Measurements from ENCODE around the gene ULK3.

ULK3 gene

GRCh38 chr15:74830868-74831267 lies 12.1 kb downstream of the ULK3 start:
- TF ChIP-seq, protein P1, sequence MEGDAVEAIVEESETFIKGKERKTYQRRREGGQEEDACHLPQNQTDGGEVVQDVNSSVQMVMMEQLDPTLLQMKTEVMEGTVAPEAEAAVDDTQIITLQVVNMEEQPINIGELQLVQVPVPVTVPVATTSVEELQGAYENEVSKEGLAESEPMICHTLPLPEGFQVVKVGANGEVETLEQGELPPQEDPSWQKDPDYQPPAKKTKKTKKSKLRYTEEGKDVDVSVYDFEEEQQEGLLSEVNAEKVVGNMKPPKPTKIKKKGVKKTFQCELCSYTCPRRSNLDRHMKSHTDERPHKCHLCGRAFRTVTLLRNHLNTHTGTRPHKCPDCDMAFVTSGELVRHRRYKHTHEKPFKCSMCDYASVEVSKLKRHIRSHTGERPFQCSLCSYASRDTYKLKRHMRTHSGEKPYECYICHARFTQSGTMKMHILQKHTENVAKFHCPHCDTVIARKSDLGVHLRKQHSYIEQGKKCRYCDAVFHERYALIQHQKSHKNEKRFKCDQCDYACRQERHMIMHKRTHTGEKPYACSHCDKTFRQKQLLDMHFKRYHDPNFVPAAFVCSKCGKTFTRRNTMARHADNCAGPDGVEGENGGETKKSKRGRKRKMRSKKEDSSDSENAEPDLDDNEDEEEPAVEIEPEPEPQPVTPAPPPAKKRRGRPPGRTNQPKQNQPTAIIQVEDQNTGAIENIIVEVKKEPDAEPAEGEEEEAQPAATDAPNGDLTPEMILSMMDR (IDR thresholded peaks at IDR 0.05; ENCODE audit: low read depth, low read length, missing control alignments) = no peak
- no peak for DNase-seq (ENCODE audit: extremely low read depth, low read depth)
- H3K4me3 ChIP-seq (replicated peaks; ENCODE audit: low read depth, low read length) = no peak overlapping the region

- TF ChIP-seq, protein P1 (IDR thresholded peaks at IDR 0.05; ENCODE audit: low read depth, low read length, missing control alignments) = no peak
- no peak overlapping the region for H3K4me3 ChIP-seq (replicated peaks; ENCODE audit: low read depth, low read length)
- DNase-seq (ENCODE audit: extremely low read depth, low read depth) = no peak
These were observed 13.0 kb downstream of the ULK3 start for GRCh38 chr15:74829991-74830390.

DNA sequence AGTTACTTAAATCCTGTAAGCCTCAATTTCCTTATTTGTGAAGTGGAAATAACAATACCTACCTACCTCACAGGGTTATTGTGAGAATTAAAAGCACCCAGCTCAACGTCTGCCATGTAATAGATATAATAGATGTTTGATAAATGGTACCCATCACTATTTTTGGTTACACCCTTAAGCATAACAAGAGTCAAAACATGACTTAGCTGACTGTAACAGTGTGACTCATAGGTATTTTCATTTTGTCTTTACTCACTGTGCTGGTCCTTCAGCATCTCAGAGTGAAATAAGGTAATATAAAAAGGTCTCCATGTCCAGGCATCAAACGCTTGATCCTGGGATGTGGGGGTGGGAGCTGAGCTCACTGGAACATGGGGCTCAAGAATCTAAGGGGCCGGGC lies 13.5 kb downstream of the ULK3 start:
- DNase-seq (ENCODE audit: extremely low read depth, low read depth) = no peak
- H3K4me3 ChIP-seq (replicated peaks; ENCODE audit: low read depth, low read length) = no peak overlapping the region
- TF ChIP-seq, protein P1 (IDR thresholded peaks at IDR 0.05; ENCODE audit: low read depth, low read length, missing control alignments) = no peak

DNA sequence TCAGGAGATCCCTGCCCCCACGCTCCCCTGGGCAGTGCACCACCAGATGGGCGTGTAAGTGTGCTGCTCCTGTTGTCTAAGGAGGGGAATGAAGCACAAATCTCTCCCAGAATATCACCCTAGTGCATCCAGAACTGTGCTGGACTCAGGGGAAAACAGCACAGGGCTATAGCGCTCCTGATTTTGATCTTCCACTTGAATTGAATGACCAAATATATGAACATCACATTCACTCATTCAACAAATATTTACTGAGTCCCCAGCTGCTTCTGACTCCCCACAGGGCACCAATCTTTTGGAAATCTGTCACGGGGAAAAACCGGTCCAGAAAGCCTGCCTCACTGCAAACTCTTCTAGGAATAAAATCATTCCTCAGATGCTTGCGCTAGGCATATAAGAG lies 14.1 kb downstream of the ULK3 start:
- DNase-seq (ENCODE audit: extremely low read depth, low read depth) = no peak
- H3K4me3 ChIP-seq (replicated peaks; ENCODE audit: low read depth, low read length) = no peak overlapping the region
- TF ChIP-seq, protein P1 (IDR thresholded peaks at IDR 0.05; ENCODE audit: low read depth, low read length, missing control alignments) = no peak

DNA sequence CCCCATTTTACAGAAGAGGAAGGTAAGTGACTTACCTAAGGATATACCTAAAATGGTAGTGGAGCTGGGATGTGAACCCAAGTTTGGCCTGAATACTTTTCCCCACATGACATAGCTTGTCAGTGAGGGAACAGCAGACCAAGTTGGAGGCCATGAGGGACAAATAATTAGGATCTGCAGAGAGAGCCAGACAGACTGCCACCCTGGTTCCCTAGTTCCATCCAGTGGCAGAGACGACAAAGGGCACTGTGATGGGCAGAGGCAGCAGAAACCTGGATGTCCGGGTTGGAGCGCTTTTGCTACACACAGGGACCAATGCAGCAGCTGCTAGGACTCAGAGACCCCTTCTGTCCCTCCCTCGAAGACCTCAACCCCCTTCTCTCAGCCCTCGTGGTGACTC lies 15.3 kb downstream of the ULK3 start:
- DNase-seq (ENCODE audit: extremely low read depth, low read depth) = no peak
- TF ChIP-seq, protein P1 (IDR thresholded peaks at IDR 0.05; ENCODE audit: low read depth, low read length, missing control alignments) = no peak
- H3K4me3 ChIP-seq (replicated peaks; ENCODE audit: low read depth, low read length) = no peak overlapping the region

DNA sequence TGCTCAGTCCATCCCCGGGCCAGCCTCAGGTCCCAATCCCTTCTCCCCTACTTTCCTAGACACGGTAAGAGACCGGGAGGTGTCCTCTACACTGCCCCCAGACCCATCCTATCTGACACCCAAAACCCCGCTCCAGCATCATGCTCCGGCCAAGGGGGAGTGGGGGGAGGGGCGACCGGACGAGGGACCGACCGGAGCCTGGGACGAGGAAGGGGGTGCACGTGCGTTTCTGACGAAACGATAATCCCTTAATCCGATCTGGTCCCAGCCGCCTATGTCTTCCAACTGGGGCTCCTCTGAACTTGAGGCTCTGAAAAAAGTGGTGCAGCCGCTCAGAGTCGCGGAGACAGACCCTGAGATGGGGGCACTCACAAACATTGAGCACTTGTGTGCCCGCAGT lies 16.0 kb downstream of the ULK3 start:
- TF ChIP-seq, protein P1 (IDR thresholded peaks at IDR 0.05; ENCODE audit: low read depth, low read length, missing control alignments) = no peak
- no peak for DNase-seq (ENCODE audit: extremely low read depth, low read depth)
- no peak overlapping the region for H3K4me3 ChIP-seq (replicated peaks; ENCODE audit: low read depth, low read length)

DNA sequence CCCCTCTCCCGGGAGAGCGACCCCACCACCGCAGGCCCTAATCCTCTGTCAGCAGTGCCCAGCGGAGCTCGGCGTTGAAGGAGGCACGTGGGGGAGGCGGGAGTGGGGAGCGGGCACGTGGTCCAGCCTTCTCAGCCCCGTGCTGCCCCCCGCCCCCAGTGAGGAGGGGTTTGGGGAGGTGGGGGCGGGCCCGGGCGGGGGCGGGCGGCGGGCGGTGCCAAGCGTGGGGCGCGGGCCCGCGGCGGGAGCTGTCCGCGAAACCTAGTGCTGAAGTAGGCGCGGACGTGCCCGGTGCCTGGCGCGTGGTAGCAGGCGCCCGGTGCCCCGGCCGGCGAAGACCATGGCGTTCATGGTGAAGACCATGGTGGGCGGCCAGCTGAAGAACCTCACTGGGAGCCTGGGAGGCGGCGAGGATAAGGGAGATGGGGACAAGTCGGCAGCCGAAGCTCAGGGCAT lies 16.6 kb downstream of the ULK3 start, which contains the start of gene CPLX3:
Gene CPLX3, plus strand, starts transcription at position 264 of the 456 bp plus-strand sequence. Its CDS starts 77 bp downstream, at position 341.
- DNase-seq (ENCODE audit: extremely low read depth, low read depth) = no peak
- H3K4me3 ChIP-seq (replicated peaks; ENCODE audit: low read depth, low read length) = no peak within 1 kb of the TSS
- TF ChIP-seq, protein P1 (IDR thresholded peaks at IDR 0.05; ENCODE audit: low read depth, low read length, missing control alignments) = no peak
